Endothelial cell of umbilical vein (primary cell): ENCODE measurements around the gene RALGPS2. TPM values are rescaled to one million over a fixed set of nuclear protein-coding genes. Genes with fewer than 3 reads are reported as not detected.

Experiments
- BruUV-seq: library from RNA; stranded (reverse); fragments of 400-500 nt; replicated peaks from 2 replicates; lab custom pipeline; 2021; lab: Mats Ljungman, UMichigan
- CTCF ChIA-PET: fragments of 300-600, 350-600 bp; sonication (Branson Sonifier 250); formaldehyde crosslinking; loops from one replicate; lab custom pipeline; 2021; ENCODE audit warnings: antibody characterized with exemption, inconsistent platforms; lab: Charles Lee
- POLR2A ChIA-PET: fragments of 300-600, 350-600 bp; sonication (Branson Sonifier 250); formaldehyde crosslinking; loops from one replicate; lab custom pipeline; 2021; ENCODE audit warnings: antibody characterized with exemption, inconsistent platforms; lab: Charles Lee
- DNase-seq: peaks from one replicate; pipeline ENCODE4 v3.0.0-alpha.2; 2011; ENCODE audit warnings: low read depth, low spot score
- FAIRE-seq: peaks from 2 replicates; lab custom pipeline; 2011; peaks lifted over from hg19 to GRCh38; lab: Jason Lieb, UNC
- H2AFZ ChIP-seq: 2 replicates; pipeline ENCODE4 v1.6.0; 2012; ENCODE audit warnings: low read depth, low read length, control low read depth, inconsistent platforms
- H3K27ac ChIP-seq: 2 replicates; pipeline ENCODE4 v1.5.1; 2011; ENCODE audit warnings: low read depth, mild to moderate bottlenecking, control low read depth, low read length, moderate library complexity; ENCODE audit not compliant: insufficient read depth
- H3K27me3 ChIP-seq, 2 experiments: 2 replicates each; pipeline versions ENCODE4 v1.6.0 to v1.6.1; 2011; ENCODE audit warnings: low read length in 2 of 2, mixed read lengths in 1 of 2; ENCODE audit not compliant: control insufficient read depth in 2 of 2, insufficient read depth in 2 of 2
- H3K36me3 ChIP-seq, 2 experiments: 2 replicates in 1 of 2; 3 replicates in 1 of 2; pipeline ENCODE4 v1.5.1; 2011; ENCODE audit warnings: low read length in 2 of 2, mild to moderate bottlenecking in 1 of 2, moderate library complexity in 1 of 2; ENCODE audit not compliant: control insufficient read depth in 2 of 2, insufficient read depth in 2 of 2; ENCODE audit errors: extremely low read depth in 1 of 2
- H3K4me1 ChIP-seq: 3 replicates; pipeline ENCODE4 v1.5.1; 2011; ENCODE audit warnings: mild to moderate bottlenecking, low read length; ENCODE audit not compliant: control insufficient read depth, insufficient read depth; ENCODE audit errors: extremely low read depth
- H3K4me2 ChIP-seq: 2 replicates; pipeline ENCODE4 v1.6.1; 2011; ENCODE audit warnings: low read length, control low read depth, mixed read lengths; ENCODE audit not compliant: insufficient read depth
- H3K4me3 ChIP-seq, 3 experiments: fragments of 200-600 bp in 1 of 3; sonication (generic), shearing (Covaris generic) in 1 of 3; replicated peaks in 1 of 3; 2 replicates each; pipeline ENCODE4 v1.5.1; 2011 to 2016; ENCODE audit warnings: control low read depth in 3 of 3, low read length in 3 of 3, mild to moderate bottlenecking in 2 of 3, inconsistent platforms in 1 of 3, low read depth in 1 of 3, moderate library complexity in 1 of 3; ENCODE audit not compliant: insufficient read depth in 1 of 3
- H3K79me2 ChIP-seq: 2 replicates; pipeline ENCODE4 v1.6.0; 2012; ENCODE audit warnings: low read length, inconsistent platforms; ENCODE audit not compliant: control insufficient read depth, insufficient read depth
- H3K9ac ChIP-seq: replicated peaks from 2 replicates; pipeline ENCODE3; 2011; ENCODE audit warnings: low read length, control low read depth; ENCODE audit not compliant: insufficient read depth; ENCODE audit errors: extremely low read depth
- H3K9me1 ChIP-seq: replicated peaks from 3 replicates; pipeline ENCODE4 v1.6.0; 2011; ENCODE audit warnings: mild to moderate bottlenecking, low read length; ENCODE audit not compliant: control insufficient read depth, insufficient read depth; ENCODE audit errors: extremely low read depth
- H3K9me3 ChIP-seq: replicated peaks from 2 replicates; pipeline ENCODE4 v1.5.1; 2012; ENCODE audit warnings: low read length, inconsistent platforms; ENCODE audit not compliant: control insufficient read depth, insufficient read depth
- H4K20me1 ChIP-seq: replicated peaks from 2 replicates; pipeline ENCODE3; 2011; ENCODE audit warnings: mild to moderate bottlenecking, low read length; ENCODE audit not compliant: control insufficient read depth, insufficient read depth; ENCODE audit errors: extremely low read depth
- EZH2 ChIP-seq: IDR thresholded peaks from 2 replicates; pipeline ENCODE4 v1.6.1; 2012; ENCODE audit warnings: borderline replicate concordance, low read depth, mild to moderate bottlenecking, moderate library complexity, low read length, inconsistent platforms; ENCODE audit not compliant: severe bottlenecking
- FOS ChIP-seq: IDR thresholded peaks from 2 replicates; pipeline ENCODE4 v1.6.1; 2011; ENCODE audit warnings: mild to moderate bottlenecking, low read length, moderate library complexity, borderline replicate concordance; ENCODE audit not compliant: insufficient read depth
- GATA2 ChIP-seq: IDR thresholded peaks from 2 replicates; pipeline ENCODE4 v1.7.0; 2011; ENCODE audit warnings: low read depth, mild to moderate bottlenecking, moderate library complexity, mixed read lengths, low read length; ENCODE audit not compliant: insufficient read length, insufficient read depth
- JUN ChIP-seq: IDR thresholded peaks from 2 replicates; pipeline ENCODE4 v1.6.1; 2011; ENCODE audit warnings: borderline replicate concordance, low read depth; ENCODE audit not compliant: insufficient read length, insufficient read depth
- MYC ChIP-seq: IDR thresholded peaks from one replicate; pipeline ENCODE4 v1.6.1; 2011; ENCODE audit warnings: mild to moderate bottlenecking, low read depth, low read length
- POLR2A ChIP-seq: IDR thresholded peaks from 2 replicates; pipeline ENCODE4 v1.6.1; 2012; ENCODE audit warnings: low read depth, mild to moderate bottlenecking, control low read depth, low read length
- POLR2AphosphoS5 ChIP-seq: IDR thresholded peaks from 2 replicates; pipeline ENCODE4 v1.6.1; 2012; ENCODE audit warnings: low read depth, mild to moderate bottlenecking, control low read depth, low read length, moderate library complexity; ENCODE audit not compliant: insufficient read depth
- dilution Hi-C: fragments of 300-500 bp; cut with MboI; formaldehyde crosslinking; loops from one replicate; pipeline ENCODE4 v1.15.0; 2019; ENCODE audit warnings: low sequenced_read_pairs; ENCODE audit not compliant: extremely low pct_ligation_motif_present
- intact Hi-C: fragments of 100-400 bp; cut with micrococcal nuclease; formaldehyde crosslinking; loops from one replicate; pipeline ENCODE4 v1.10.0; 2022
- polyA plus RNA-seq, 4 experiments: library from polyadenylated mRNA; depleted of rRNA in 3 of 4; stranded (reverse) in 3 of 4; unstranded in 1 of 4; fragments of >200 nt; gene quantifications; 2 replicates each; pipeline versions ENCODE4 v1.2.1 to v1.2.3, GENCODE V29; 2011 to 2012; ENCODE audit warnings: missing spikeins in 1 of 4
- total RNA-seq: library from RNA; stranded (reverse); gene quantifications from 2 replicates; pipeline ENCODE4 v1.2.3, GENCODE V29; 2021
- TF ChIP-seq, protein P1 (sequence below): IDR thresholded peaks from 2 replicates; pipeline ENCODE4 v1.6.1; 2011; ENCODE audit not compliant: insufficient read depth, insufficient read length
- TF ChIP-seq, protein P2 (sequence below), 2 donors: IDR thresholded peaks; 1 replicate in 1 of 2; 2 replicates in 1 of 2; pipeline ENCODE4 v1.5.1; 2011; ENCODE audit warnings: low read length in 2 of 2, mild to moderate bottlenecking in 2 of 2, moderate library complexity in 2 of 2, control low read depth in 1 of 2, inconsistent platforms in 1 of 2, low read depth in 1 of 2; ENCODE audit not compliant: insufficient read depth in 1 of 2; ENCODE audit errors: extremely low read depth in 1 of 2

Gene RALGPS2
- total and polyA plus RNA-seq, 2 donors (not counting 3 experiments of a cell fraction or from before 2014, with no cell fraction given), result 4.6 to 27.7 TPM

DNA sequence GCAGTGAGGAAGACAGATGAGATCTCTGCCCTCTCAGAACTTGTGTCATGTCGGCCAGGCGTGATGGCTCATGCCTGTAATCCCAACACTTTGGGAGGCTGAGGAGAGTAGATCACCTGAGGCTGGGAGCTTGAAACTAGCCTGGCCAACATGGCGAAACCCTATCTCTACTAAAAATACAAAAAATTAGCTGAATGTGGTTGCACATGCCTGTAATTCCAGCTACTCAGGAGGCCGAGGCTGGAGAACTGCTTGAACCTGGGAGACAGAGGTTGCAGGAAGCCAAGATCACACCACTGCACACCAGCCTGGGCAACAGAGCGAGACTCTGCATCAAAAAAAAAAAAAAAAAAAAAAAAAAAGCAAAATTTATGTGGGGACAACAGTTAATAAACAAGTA is 40.9 kb upstream of the RALGPS2 start:
- Histone ChIP-seq H3K4me3 (no peak overlapping the region), H3K9me1 (no peaks in the 10 kb centered on the region), H2AFZ (no peak overlapping the region), H3K79me2 (no peaks in the 10 kb centered on the region), H3K36me3 (no peaks in the 10 kb centered on the region), H3K4me2 (no peak overlapping the region), H3K9me3 (no peaks in the 10 kb centered on the region), H3K9ac (peak overlapping the region; percentile 62), H3K27ac (peak overlapping the region; percentile 98), H3K4me1 (peaks cover 43% of the 10 kb centered on the region), H4K20me1 (no peaks in the 10 kb centered on the region), H3K27me3 (no peaks in the 10 kb centered on the region)
- BruUV-seq, result TSS peak; percentile 65
- no peak for DNase-seq
- FAIRE-seq, result no peak
- ChIA-PET POLR2A (no interaction called here), CTCF (interaction anchor here (0.6 to 3.7 kb wide), 6 partner anchors 9 to 319 kb away, joined by 3 to 26 read pairs (median 6); partner anchors contain the start of gene RALGPS2)
- intact Hi-C loops, result loop anchor here (1.0 to 5.0 kb wide), 2 partner anchors 72 to 142 kb away; no protein-coding TSS in a partner anchor
- dilution Hi-C loops, result no loop called here
- TF ChIP-seq EZH2, result no peak
- no peak for TF ChIP-seq GATA2
- TF ChIP-seq MYC, result no peak
- TF ChIP-seq, protein P1, sequence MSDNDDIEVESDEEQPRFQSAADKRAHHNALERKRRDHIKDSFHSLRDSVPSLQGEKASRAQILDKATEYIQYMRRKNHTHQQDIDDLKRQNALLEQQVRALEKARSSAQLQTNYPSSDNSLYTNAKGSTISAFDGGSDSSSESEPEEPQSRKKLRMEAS, result no peak
- no peak for TF ChIP-seq POLR2A
- TF ChIP-seq JUN, result no peak

DNA sequence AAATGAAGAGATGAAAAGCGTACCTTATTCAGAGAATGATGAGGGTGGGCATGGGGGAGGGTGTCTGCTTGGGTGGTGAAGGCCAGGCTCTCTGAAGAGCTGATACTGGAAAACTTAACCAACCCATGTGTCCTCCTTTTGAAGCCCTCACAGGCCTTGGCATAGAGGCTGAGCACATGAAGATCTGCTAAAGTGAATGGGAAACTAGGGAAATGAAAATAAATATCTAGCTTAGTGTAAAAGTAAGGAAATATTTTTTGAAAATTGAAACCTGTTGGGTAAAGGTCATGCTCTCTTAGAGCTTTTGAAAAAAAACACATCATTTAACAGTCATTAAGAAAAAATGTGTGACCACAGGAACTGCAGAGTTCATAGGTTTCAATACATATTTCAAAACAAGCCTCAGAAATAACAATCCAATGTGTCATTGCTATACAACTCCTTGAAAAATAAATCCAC is 40.5 kb upstream of the RALGPS2 start:
- H3K9me1 ChIP-seq, result no peaks in the 10 kb centered on the region
- peak overlapping the region; percentile 98 for H3K27ac ChIP-seq
- dilution Hi-C loops, result no loop called here
- intact Hi-C loops, result loop anchor here (1.0 to 5.0 kb wide), 2 partner anchors 72 to 142 kb away; no protein-coding TSS in a partner anchor
- no peaks in the 10 kb centered on the region for H3K27me3 ChIP-seq
- peak overlapping the region; percentile 73 for H3K9ac ChIP-seq
- H3K4me3 ChIP-seq, result no peak overlapping the region
- no peaks in the 10 kb centered on the region for H3K36me3 ChIP-seq
- no TSS peak for BruUV-seq
- H3K4me2 ChIP-seq, result peak overlapping the region; percentile 83
- no peak overlapping the region for H2AFZ ChIP-seq
- no peaks in the 10 kb centered on the region for H4K20me1 ChIP-seq
- H3K79me2 ChIP-seq, result no peaks in the 10 kb centered on the region
- TF ChIP-seq GATA2 (no peak), JUN (peak; percentile 97), POLR2AphosphoS5 (peak; percentile 64), POLR2A (peak; percentile 47), EZH2 (no peak), FOS (peak; percentile 90)
- TF ChIP-seq, protein P2, sequence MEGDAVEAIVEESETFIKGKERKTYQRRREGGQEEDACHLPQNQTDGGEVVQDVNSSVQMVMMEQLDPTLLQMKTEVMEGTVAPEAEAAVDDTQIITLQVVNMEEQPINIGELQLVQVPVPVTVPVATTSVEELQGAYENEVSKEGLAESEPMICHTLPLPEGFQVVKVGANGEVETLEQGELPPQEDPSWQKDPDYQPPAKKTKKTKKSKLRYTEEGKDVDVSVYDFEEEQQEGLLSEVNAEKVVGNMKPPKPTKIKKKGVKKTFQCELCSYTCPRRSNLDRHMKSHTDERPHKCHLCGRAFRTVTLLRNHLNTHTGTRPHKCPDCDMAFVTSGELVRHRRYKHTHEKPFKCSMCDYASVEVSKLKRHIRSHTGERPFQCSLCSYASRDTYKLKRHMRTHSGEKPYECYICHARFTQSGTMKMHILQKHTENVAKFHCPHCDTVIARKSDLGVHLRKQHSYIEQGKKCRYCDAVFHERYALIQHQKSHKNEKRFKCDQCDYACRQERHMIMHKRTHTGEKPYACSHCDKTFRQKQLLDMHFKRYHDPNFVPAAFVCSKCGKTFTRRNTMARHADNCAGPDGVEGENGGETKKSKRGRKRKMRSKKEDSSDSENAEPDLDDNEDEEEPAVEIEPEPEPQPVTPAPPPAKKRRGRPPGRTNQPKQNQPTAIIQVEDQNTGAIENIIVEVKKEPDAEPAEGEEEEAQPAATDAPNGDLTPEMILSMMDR (IDR thresholded peaks at IDR 0.05; ENCODE audit: extremely low read depth in 1 of 2, insufficient read depth in 1 of 2, low read depth in 1 of 2, low read length in 2 of 2), result no peak
- CTCF ChIA-PET, result interaction anchor here (0.6 to 3.7 kb wide), 6 partner anchors 8 to 319 kb away, joined by 3 to 26 read pairs (median 6); partner anchors contain the start of gene RALGPS2
- POLR2A ChIA-PET, result no interaction called here
- peak; percentile 78 for FAIRE-seq
- H3K4me1 ChIP-seq, result peaks cover 43% of the 10 kb centered on the region
- no peaks in the 10 kb centered on the region for H3K9me3 ChIP-seq
- peak; percentile 93 for DNase-seq
